ENCODE data around the gene DGUOK. TPM values are rescaled to one million over a fixed set of nuclear protein-coding genes. Genes with fewer than 3 reads are reported as not detected.

DGUOK gene
- total and polyA plus RNA-seq, 2 donors from 2014 or later: 44.4 to 86.2 TPM

DNA sequence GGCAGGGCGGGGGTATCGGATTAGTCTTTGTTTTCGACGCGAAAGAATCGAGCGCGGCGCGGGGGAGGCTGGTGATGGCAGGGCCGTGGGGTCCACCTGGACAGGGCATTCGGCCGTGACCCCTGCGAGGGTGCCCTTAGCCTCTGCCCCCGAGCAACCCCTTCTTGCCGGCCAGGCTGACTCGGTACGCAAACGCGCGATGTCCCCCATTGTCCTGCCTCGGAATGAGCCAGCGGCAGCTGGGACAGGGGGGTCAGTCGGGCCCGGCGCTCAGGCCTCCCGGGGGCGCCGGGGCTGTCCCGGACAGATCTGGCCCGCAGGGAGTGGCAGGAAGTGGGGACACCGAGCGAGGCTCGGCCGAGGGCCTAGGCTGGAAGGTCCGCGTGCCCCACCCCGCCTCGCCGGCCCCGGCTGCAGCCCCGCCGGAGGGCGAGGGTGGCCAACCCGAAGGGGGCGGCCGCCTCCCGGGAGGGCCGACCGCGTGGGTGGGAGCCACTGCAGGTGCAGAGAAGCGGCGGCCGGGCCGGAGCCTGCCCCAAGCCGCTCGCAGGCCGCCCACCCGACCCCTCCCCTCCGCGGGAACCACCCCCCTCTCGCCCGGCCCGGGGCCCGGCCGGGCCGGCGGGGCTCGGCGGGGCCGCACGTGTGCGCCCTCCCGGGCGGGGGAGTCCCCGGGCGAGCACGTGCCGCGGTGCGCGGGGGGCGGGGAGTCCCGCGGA, 57.7 kb downstream of the DGUOK start, which contains the start of gene TET3:
TET3 (plus strand) TSS at position 708 of the 719 bp plus-strand sequence. CDS start 1,494 bp downstream, outside the sequence.
- H3K36me3 ChIP-seq (ENCODE audit: control insufficient read depth in 2 of 3, insufficient read depth in 3 of 3, low read length in 3 of 3): no peaks in the 10 kb centered on the region
- FAIRE-seq (no peak), DNase-seq (peak; percentile 62 to 87 (median 77))
- intact Hi-C loops (cut with DNase I): no loop called here
- TF ChIP-seq CTCF (IDR thresholded peaks at IDR 0.05; ENCODE audit: borderline replicate concordance, extremely low read depth, insufficient read depth): no peak
- H3K4me1 ChIP-seq (ENCODE audit: control insufficient read depth in 2 of 3, insufficient read depth in 2 of 3, low read depth in 1 of 3, low read length in 3 of 3): peaks cover 0 to 42% (median 9%) of the 10 kb centered on the region in 3 donors
- no peaks in the 10 kb centered on the region for H3K9me3 ChIP-seq (ENCODE audit: control insufficient read depth in 2 of 3, insufficient read depth in 1 of 3, low read length in 3 of 3)
- peak within 1 kb of the TSS; percentile 36 to 63 (median 46) for H3K4me3 ChIP-seq (ENCODE audit: low read length in 3 of 3)
- H3K9ac ChIP-seq (ENCODE audit: low read length in 3 of 3): peak within 1 kb of the TSS in 2 of 3 donors; percentile 43 to 67
- H3K27ac ChIP-seq (ENCODE audit: low read depth in 2 of 2, low read length in 2 of 2): peak within 1 kb of the TSS; percentile 89 to 94
- H3K27me3 ChIP-seq (ENCODE audit: control insufficient read depth, insufficient read depth, low read length): peaks cover 6% of the 10 kb centered on the region

GRCh38 chr2:73984922-73985307, 58.2 kb downstream of the DGUOK start:
- Histone ChIP-seq H3K9me3 (ENCODE audit: control insufficient read depth in 2 of 3, insufficient read depth in 1 of 3, low read length in 3 of 3) (no peaks in the 10 kb centered on the region), H3K9ac (ENCODE audit: low read length in 3 of 3) (no peak overlapping the region), H3K4me3 (ENCODE audit: low read length in 3 of 3) (no peak overlapping the region), H3K4me1 (ENCODE audit: control insufficient read depth in 2 of 3, insufficient read depth in 2 of 3, low read depth in 1 of 3, low read length in 3 of 3) (peaks cover 0 to 42% (median 9%) of the 10 kb centered on the region in 3 donors), H3K36me3 (ENCODE audit: control insufficient read depth in 2 of 3, insufficient read depth in 3 of 3, low read length in 3 of 3) (peaks cover 0 to 2% (median 0%) of the 10 kb centered on the region in 3 donors), H3K27me3 (ENCODE audit: control insufficient read depth, insufficient read depth, low read length) (peaks cover 4% of the 10 kb centered on the region), H3K27ac (ENCODE audit: low read depth in 2 of 2, low read length in 2 of 2) (no peak overlapping the region)
- TF ChIP-seq CTCF (IDR thresholded peaks at IDR 0.05; ENCODE audit: borderline replicate concordance, extremely low read depth, insufficient read depth): no peak
- peak in 3 of 5 donors; percentile 65 to 87 (median 83) for DNase-seq
- FAIRE-seq: no peak
- intact Hi-C loops (cut with DNase I): no loop called here

DNA sequence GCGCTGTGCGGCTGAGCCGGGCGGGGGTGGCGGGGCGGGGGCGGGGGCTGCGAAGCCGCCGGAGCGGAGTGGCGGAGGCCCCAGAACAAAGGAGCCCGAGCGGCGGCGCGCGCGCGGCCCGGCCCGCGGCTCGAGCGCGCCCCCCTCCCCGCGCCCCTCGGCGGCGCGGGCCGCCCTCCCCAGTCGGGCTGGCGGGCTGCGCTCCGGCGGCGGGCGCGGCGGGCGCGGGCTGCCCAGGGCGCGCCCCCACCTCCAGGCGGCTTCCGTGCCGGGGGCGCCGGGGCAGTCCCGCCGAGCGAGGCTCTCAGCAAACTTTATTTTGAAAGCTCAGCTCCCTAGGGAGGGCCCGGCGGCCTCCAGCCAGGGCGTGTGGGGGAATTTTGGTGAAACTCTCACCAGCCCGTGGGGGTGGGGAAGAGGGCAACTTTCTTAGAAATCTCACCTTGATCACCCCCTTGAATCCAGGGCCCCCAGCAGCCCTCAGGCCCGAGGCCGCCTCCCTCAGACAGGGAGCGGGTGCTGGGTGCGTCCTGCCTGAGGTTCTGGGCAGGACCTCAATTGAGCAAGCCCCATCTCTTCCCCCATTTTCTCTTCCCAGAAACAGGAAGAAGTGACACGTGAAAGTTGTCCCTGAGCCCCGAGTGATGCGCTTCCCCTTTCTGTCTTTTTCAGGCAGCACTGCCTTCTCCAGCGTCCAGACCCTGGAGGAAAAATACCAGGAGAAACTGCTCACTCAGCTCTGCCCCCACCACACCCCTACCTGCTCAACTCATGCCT, 58.8 kb downstream of the DGUOK start:
- H3K9me3 ChIP-seq (ENCODE audit: control insufficient read depth in 2 of 3, insufficient read depth in 1 of 3, low read length in 3 of 3): no peaks in the 10 kb centered on the region
- FAIRE-seq (no peak), DNase-seq (peak in 3 of 5 donors; percentile 56 to 84 (median 74))
- intact Hi-C loops (cut with DNase I): no loop called here
- H3K9ac ChIP-seq (ENCODE audit: low read length in 3 of 3): peak overlapping the region in 1 of 3 donors; percentile 55
- H3K27me3 ChIP-seq (ENCODE audit: control insufficient read depth, insufficient read depth, low read length): peaks cover under 1% of the 10 kb centered on the region
- H3K27ac ChIP-seq (ENCODE audit: low read depth in 2 of 2, low read length in 2 of 2): peak overlapping the region in 1 of 2 donors; percentile 38
- peak overlapping the region; percentile 36 to 63 (median 46) for H3K4me3 ChIP-seq (ENCODE audit: low read length in 3 of 3)
- no peak for TF ChIP-seq CTCF (IDR thresholded peaks at IDR 0.05; ENCODE audit: borderline replicate concordance, extremely low read depth, insufficient read depth)
- peaks cover 0 to 2% (median 0%) of the 10 kb centered on the region in 3 donors for H3K36me3 ChIP-seq (ENCODE audit: control insufficient read depth in 2 of 3, insufficient read depth in 3 of 3, low read length in 3 of 3)
- H3K4me1 ChIP-seq (ENCODE audit: control insufficient read depth in 2 of 3, insufficient read depth in 2 of 3, low read depth in 1 of 3, low read length in 3 of 3): peaks cover 0 to 42% (median 9%) of the 10 kb centered on the region in 3 donors
